NCI-H748 (cell line): ENCODE measurements around the gene CEND1.

Source experiments
- DNase-seq: peaks from one replicate; lab custom pipeline; 2025; ENCODE audit not compliant: unreplicated experiment; lab: John Stamatoyannopoulos, UW

The CEND1 gene

GRCh38 chr11:813072-813455 lies 23.2 kb upstream of the CEND1 start:
- DNase-seq = no peak

DNA sequence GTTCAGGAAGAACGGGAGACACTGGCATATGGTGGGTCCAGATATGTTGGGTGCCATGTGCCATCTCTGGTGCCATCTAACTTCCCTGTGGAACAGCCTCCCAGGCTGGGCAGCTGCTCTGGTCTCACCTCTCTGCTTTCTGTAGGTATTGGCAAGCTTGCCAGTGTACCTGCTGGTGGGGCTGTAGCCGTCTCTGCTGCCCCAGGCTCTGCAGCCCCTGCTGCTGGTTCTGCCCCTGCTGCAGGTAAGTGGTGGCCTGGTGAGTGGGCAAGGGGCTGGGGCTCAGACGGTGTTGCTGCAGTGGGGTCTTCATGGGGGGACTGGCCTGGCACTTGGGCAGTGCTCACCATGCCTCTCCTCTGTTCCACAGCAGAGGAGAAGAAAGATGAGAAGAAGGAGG lies 22.5 kb upstream of the CEND1 start:
- no peak for DNase-seq

DNA sequence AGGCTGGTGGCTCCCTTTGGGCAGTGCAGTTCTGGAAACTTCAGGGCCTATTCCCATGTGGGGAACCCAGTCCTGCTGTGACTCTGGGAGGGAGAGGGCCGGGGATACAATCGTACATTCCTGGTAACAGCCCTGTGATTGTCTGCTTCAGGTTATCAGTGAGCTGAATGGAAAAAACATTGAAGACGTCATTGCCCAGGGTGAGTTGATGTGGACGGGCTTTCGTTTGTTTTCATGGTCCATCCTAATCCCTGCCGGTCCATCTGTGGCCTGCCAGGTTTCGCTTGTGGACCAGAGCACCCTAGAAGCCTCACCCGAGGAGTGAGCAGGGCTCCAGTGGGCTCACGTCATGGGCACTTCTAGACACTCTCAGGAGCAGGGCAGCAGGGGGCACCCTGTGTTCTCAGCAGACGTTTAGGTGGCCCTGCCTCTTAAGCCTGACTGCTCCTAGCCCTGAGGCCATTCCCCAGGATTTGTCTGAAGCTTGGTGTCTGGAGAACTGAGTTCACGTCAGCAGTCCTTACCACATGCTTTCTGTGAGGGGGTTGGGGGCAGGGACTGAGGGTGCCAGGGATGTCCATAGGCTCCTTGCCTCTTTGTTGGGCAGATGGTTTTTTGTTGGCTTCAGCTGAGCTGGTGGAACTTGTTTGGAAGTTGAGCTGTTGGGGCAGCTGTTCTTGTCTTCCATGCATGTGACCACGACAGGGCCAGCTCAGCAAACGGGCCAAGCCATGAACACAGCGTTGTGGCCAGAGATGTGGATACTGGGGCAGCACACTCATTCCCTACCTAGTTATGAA lies 21.8 kb upstream of the CEND1 start:
- DNase-seq = no peak

DNA sequence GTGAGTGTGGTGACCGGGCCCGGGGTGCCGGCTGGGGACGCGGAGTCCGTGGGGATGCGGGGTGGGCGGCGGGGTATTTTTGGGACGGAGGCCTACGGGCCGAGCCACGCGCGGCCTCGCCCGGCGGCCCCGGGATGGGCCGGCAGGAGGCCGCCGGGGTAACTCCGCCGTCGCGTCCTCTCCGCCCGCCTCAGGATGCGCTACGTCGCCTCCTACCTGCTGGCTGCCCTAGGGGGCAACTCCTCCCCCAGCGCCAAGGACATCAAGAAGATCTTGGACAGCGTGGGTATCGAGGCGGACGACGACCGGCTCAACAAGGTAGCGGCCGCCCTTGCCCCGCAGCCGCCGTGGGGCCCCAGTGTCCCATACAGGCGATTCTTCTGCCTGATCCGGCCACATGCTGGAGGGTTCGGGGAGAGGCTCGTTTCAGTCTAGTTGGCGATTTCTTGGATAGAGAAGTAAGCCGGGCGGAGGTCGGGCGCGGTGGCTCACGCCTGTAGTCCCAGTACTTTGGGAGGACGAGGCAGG lies 20.2 kb upstream of the CEND1 start:
- DNase-seq = no peak

DNA sequence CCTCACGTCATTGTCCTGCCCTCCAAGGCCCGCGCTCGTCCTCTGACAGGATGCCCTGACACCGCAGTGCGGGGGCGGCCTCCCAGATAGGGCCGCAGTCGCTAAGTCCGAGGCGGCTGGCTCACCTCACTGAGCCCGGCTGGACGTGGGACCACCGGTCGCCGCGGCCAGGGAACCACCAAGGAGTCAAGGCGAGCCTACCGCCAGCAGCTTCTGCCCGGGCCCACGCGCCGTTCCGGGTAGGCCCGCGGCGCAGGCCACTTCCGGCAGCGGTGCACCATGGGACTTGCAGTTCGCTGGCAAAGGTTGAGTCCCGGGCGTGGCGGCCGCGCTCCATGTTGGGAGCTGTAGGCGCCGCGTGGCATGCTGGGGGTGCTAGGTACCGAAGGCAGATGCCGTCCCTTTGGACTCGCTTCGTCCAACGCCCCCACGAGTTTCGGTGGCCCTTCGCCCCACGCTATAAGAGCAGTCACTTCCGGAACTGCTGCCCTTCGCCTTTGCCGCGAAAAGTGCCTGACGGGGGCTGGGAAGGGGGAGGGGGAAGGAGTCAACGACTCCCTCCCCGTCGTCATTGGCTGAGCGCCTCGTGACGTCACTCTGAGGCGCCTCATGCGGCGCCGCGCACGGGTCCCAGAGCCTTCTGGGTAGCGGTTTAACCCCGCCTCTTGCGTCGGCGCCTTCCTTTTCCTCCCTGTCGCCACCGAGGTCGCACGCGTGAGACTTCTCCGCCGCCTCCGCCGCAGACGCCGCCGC lies 19.6 kb upstream of the CEND1 start, which contains the start of gene RPLP2:
Gene RPLP2 (plus strand): TSS at position 681 of the 753 bp plus-strand sequence. CDS start 268 bp downstream, outside the sequence.
- DNase-seq = peak; percentile 98

- no peak for DNase-seq
Measured at GRCh38 chr11:808427-809286, 18.8 kb upstream of the CEND1 start.

DNA sequence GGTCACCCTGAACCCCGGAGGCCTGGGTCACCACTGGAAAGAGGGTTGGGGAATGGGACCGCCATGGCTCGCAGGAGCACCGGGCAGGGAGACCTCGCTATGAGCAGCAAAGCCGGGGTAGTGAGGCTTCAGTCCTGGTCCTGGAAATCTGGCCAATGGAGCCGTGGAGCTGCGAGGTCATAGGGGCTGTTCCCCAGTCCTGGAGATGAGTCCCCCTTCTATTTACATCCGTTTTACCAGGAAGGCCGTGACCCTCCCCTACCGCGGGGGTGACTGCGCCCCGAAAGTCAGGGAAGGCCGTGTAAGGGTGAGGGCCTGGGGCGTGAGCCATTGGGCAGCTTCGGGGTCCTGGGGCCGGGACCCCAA lies 14.7 kb upstream of the CEND1 start:
- peak; percentile 59 for DNase-seq

GRCh38 chr11:803770-804598 lies 14.1 kb upstream of the CEND1 start:
- DNase-seq = peak; percentile 78

DNA sequence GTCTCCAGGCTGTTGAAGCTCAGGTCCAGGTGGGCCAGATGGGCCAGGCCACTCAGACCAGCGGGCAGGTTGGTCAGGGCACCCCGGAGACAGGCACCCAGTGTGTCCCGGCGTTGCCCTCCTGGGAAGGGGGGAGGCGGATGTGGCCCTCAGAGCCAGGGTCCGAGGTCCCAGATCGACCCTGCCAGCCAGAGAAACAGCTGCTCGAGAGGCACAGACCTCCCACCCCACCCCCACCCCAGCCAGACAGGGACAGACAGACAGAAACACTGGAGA lies 13.5 kb upstream of the CEND1 start:
- no peak for DNase-seq

DNA sequence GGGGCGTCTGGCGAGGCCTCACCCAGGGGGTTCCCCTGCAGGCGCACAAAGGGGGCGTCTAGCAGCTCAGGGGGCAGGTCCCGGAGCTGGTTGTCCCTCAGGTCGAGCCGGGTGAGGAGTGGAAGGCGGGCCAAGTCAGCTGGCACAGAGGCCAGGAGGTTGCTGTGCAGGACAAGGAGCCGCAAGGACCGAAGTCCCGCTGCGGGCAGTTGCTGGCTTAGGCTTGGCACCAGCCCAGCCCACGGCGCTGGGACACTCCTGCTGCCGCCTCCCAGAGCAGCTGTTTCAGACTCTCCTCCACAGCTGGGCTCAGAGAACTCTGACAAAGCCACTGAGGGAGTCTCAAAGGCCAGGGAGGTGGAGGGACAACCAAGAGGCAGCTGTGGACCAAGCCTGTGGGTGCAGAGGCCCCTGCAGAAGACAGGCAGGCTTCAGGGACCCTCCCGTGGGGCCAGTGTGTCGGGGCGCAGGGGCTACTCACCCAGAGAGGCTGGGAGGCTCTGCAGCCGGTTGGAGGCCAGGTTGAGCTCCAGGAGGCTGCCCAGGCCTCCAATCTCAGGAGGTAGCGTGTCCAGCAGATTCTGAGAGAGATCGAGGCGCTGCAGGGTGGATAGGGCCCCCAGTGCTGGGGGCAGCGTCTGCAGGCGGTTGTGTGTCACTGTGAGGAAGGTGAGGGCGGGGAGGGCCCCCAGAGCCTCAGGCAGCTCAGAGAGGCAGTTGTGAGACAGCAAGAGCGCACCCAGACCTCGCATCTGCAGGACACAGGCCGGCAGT lies 13.0 kb upstream of the CEND1 start:
- no peak for DNase-seq

DNA sequence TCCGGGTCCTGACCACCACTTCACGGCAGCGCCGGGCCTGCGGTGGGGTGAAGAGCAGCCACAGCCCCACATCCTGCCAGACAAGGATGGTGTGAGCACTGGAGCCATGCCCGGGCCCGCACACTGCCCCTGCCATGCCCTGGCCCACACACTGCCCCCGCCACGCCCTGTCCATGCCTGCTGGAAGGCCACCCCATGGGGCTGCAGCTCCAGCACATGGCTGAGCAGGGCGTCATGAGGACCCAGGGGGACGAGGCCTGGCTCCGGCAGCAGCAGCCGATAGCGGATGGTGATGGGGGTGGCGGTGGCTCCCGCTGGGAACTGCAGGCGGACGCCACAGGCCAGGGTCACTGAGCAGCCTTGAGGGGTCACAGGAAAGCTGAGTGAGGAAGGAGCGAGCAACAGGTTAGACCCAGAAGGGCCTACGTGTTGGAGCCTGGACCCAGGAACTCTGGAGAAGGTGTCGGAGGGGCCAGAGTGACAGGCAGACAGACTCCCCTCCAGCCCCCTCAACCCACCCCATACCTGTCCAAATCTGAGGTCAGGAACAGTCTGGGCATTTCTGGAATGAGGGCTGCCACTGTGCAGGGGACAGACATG lies 12.2 kb upstream of the CEND1 start:
- DNase-seq = no peak

DNA sequence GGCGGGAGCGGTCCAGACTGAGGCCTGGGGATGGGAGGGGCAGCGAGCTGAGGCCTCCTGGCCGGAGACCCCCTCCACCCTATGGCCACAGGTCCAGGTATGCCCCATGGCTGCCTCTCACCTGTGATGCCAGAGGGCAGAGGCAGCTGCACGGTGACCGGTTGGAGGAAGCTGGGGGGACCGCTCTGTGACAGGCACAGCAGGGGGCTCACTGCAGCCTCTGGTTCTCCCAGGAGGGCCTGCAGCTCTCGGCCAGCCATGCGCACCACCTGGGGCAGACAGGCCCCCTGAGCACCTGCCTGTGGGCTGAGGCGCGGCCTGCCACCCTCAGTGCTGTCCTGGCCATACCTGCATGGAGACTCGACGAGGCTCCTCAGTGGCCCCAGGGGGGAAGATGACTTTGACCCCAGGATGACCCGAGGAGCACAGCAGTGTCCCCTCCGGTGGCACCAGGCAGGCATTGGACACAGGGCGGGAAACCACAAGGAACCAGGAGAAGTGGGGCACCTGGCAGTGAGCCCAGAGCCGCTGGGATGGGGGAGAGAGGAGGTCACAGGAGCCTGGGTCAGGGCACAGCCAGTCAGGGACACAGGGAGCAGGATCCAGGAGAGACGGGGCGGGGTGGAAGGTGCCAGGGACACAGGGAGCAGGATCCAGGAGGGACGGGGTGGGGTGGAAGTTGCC lies 11.3 kb upstream of the CEND1 start:
- DNase-seq = no peak

DNA sequence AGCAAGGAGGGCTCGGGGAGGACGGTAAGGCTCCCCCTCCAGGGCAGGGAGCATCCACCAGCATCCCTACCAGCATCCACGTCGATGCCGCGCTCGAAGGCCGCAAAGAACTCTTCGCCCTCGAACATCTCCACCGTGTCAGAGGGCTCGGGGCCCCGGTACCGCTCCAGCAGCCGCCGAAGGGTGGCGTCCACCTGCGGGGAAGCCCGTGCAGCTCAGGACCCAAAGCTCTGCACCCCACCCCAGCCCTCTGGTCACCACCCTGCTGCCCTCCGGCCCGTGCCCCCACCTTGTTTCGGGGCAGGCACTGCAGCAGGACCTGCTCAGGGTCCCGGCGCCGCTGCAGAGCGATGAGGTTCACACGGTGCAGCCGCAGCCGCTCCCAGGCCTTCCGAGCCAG lies 10.6 kb upstream of the CEND1 start:
- DNase-seq = no peak

GRCh38 chr11:799641-800316 lies 9.9 kb upstream of the CEND1 start:
- no peak for DNase-seq

DNA sequence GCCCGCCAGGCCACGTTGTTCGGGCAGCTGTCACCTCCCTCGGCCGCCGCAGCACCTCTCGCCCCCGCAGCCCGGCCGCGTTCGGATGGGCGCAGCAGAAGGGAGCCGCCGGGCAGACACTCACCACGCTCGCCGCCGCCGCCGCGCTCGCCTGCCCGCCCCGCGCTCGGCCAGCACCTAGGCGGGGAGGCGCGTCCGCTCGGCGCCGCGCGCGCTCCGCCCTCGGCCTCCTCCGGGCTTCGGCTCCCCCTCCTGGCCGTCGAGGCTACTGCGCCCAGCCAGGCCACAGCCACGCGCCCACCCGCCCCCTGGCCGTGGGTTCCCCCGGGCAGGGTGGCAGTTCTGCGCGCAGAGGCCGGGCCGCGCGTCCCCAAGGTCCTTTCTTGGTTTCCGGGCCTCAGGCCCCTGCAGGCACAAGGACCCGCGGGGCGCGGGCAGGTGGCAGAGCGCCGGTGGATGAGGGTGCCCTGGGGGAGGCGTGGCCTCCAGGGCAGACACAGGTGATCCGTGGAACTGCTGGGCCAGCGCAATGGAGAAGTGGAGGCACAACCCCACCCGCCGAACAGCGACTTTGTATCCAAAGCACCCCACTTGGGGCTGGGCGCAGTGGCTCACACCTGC lies 8.3 kb upstream of the CEND1 start, which contains the start of gene SLC25A22:
Gene SLC25A22 (minus strand): TSS at position 189 of the 621 bp plus-strand sequence. CDS start 3,275 bp downstream, outside the sequence.
- DNase-seq = peak; percentile 85

- peak; percentile 89 for DNase-seq
Measured at GRCh38 chr11:797296-798092, 7.6 kb upstream of the CEND1 start.
